Peyer's patch (tissue), 4 donors: Measurements from ENCODE around the gene CADM4.

Experiments
- POLR2A ChIP-seq, 2 donors: fragments of 450-650 bp; IDR thresholded peaks; one replicate each; pipeline ENCODE4 v1.5.1; 2017; ENCODE audit warnings: antibody characterized with exemption in 2 of 2, mild to moderate bottlenecking in 2 of 2, moderate library complexity in 2 of 2
- TF ChIP-seq, protein P1 (sequence below), 6 experiments: fragments of 450-650 bp in 4 of 6; fragments of 200-600 bp in 2 of 6; sonication (generic) in 1 of 6; IDR thresholded peaks; one replicate each; pipeline ENCODE4 v1.5.1; 2017 to 2019; ENCODE audit warnings: antibody characterized with exemption in 6 of 6, mild to moderate bottlenecking in 3 of 6, moderate library complexity in 1 of 6

DNA sequence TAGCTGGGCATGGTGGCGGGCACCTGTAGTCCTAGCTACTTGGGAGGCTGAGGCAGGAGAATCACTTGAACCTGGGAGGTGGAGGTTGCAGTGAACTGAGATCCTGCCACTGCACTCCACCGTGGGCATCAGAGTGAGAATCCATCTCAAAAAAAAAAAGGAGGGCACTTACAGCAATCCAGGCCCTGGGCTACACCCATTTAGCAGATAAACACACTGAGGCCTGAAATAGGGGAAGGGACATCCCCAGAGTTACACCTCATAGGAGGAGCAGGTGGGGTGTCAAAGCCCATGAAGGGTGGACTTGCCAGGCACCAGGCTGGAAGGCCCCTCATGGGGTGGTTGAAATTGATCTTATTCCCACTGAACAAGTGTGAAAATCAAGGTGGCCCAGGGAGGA, 44.3 kb upstream of the CADM4 start:
- TF ChIP-seq, protein P1, sequence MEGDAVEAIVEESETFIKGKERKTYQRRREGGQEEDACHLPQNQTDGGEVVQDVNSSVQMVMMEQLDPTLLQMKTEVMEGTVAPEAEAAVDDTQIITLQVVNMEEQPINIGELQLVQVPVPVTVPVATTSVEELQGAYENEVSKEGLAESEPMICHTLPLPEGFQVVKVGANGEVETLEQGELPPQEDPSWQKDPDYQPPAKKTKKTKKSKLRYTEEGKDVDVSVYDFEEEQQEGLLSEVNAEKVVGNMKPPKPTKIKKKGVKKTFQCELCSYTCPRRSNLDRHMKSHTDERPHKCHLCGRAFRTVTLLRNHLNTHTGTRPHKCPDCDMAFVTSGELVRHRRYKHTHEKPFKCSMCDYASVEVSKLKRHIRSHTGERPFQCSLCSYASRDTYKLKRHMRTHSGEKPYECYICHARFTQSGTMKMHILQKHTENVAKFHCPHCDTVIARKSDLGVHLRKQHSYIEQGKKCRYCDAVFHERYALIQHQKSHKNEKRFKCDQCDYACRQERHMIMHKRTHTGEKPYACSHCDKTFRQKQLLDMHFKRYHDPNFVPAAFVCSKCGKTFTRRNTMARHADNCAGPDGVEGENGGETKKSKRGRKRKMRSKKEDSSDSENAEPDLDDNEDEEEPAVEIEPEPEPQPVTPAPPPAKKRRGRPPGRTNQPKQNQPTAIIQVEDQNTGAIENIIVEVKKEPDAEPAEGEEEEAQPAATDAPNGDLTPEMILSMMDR (IDR thresholded peaks at IDR 0.05) = no peak
- TF ChIP-seq POLR2A (IDR thresholded peaks at IDR 0.05) = no peak
